ENCODE measurements around the gene RARB. TPM values are rescaled to one million over a fixed set of nuclear protein-coding genes. Genes with fewer than 3 reads are reported as not detected.

RARB gene
- total and polyA plus RNA-seq, 2 donors from 2014 or later = 8.3 to 14.7 TPM

- TF ChIP-seq, protein P1, sequence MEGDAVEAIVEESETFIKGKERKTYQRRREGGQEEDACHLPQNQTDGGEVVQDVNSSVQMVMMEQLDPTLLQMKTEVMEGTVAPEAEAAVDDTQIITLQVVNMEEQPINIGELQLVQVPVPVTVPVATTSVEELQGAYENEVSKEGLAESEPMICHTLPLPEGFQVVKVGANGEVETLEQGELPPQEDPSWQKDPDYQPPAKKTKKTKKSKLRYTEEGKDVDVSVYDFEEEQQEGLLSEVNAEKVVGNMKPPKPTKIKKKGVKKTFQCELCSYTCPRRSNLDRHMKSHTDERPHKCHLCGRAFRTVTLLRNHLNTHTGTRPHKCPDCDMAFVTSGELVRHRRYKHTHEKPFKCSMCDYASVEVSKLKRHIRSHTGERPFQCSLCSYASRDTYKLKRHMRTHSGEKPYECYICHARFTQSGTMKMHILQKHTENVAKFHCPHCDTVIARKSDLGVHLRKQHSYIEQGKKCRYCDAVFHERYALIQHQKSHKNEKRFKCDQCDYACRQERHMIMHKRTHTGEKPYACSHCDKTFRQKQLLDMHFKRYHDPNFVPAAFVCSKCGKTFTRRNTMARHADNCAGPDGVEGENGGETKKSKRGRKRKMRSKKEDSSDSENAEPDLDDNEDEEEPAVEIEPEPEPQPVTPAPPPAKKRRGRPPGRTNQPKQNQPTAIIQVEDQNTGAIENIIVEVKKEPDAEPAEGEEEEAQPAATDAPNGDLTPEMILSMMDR (IDR thresholded peaks at IDR 0.05; ENCODE audit: borderline replicate concordance, extremely low read depth, insufficient read depth) = no peak
- DNase-seq (no peak), FAIRE-seq (no peak)
- Histone ChIP-seq H3K36me3 (ENCODE audit: control insufficient read depth in 2 of 3, insufficient read depth in 3 of 3, low read length in 3 of 3) (no peaks in the 10 kb centered on the region), H3K4me1 (ENCODE audit: control insufficient read depth in 2 of 3, insufficient read depth in 2 of 3, low read depth in 1 of 3, low read length in 3 of 3) (no peaks in the 10 kb centered on the region), H3K27me3 (ENCODE audit: control insufficient read depth, insufficient read depth, low read length) (no peaks in the 10 kb centered on the region), H3K4me3 (ENCODE audit: low read length in 3 of 3) (no peak overlapping the region), H3K9ac (ENCODE audit: low read length in 3 of 3) (no peak overlapping the region), H3K9me3 (ENCODE audit: control insufficient read depth in 2 of 3, insufficient read depth in 1 of 3, low read length in 3 of 3) (peaks cover 0 to 5% (median 0%) of the 10 kb centered on the region in 3 donors), H3K27ac (ENCODE audit: low read depth in 2 of 2, low read length in 2 of 2) (no peak overlapping the region)
- intact Hi-C loops (cut with DNase I) = no loop called here
Measured at GRCh38 chr3:25531971-25532370, 103.9 kb downstream of the RARB start.

GRCh38 chr3:25532431-25533162 lies 104.5 kb downstream of the RARB start:
- peaks cover 0 to 5% (median 0%) of the 10 kb centered on the region in 3 donors for H3K9me3 ChIP-seq (ENCODE audit: control insufficient read depth in 2 of 3, insufficient read depth in 1 of 3, low read length in 3 of 3)
- H3K36me3 ChIP-seq (ENCODE audit: control insufficient read depth in 2 of 3, insufficient read depth in 3 of 3, low read length in 3 of 3) = no peaks in the 10 kb centered on the region
- no peak overlapping the region for H3K4me3 ChIP-seq (ENCODE audit: low read length in 3 of 3)
- intact Hi-C loops (cut with DNase I) = no loop called here
- H3K27ac ChIP-seq (ENCODE audit: low read depth in 2 of 2, low read length in 2 of 2) = no peak overlapping the region
- H3K27me3 ChIP-seq (ENCODE audit: control insufficient read depth, insufficient read depth, low read length) = no peaks in the 10 kb centered on the region
- H3K9ac ChIP-seq (ENCODE audit: low read length in 3 of 3) = no peak overlapping the region
- FAIRE-seq (no peak), DNase-seq (no peak)
- TF ChIP-seq, protein P1 (IDR thresholded peaks at IDR 0.05; ENCODE audit: borderline replicate concordance, extremely low read depth, insufficient read depth) = peak; percentile 35
- H3K4me1 ChIP-seq (ENCODE audit: control insufficient read depth in 2 of 3, insufficient read depth in 2 of 3, low read depth in 1 of 3, low read length in 3 of 3) = no peaks in the 10 kb centered on the region

GRCh38 chr3:25533399-25533798 lies 105.3 kb downstream of the RARB start:
- Histone ChIP-seq H3K9me3 (ENCODE audit: control insufficient read depth in 2 of 3, insufficient read depth in 1 of 3, low read length in 3 of 3) (peaks cover 0 to 5% (median 0%) of the 10 kb centered on the region in 3 donors), H3K27ac (ENCODE audit: low read depth in 2 of 2, low read length in 2 of 2) (no peak overlapping the region), H3K9ac (ENCODE audit: low read length in 3 of 3) (no peak overlapping the region), H3K36me3 (ENCODE audit: control insufficient read depth in 2 of 3, insufficient read depth in 3 of 3, low read length in 3 of 3) (no peaks in the 10 kb centered on the region), H3K4me3 (ENCODE audit: low read length in 3 of 3) (no peak overlapping the region), H3K4me1 (ENCODE audit: control insufficient read depth in 2 of 3, insufficient read depth in 2 of 3, low read depth in 1 of 3, low read length in 3 of 3) (no peaks in the 10 kb centered on the region), H3K27me3 (ENCODE audit: control insufficient read depth, insufficient read depth, low read length) (no peaks in the 10 kb centered on the region)
- intact Hi-C loops (cut with DNase I) = no loop called here
- no peak for FAIRE-seq
- TF ChIP-seq, protein P1 (IDR thresholded peaks at IDR 0.05; ENCODE audit: borderline replicate concordance, extremely low read depth, insufficient read depth) = no peak
- DNase-seq = no peak
